ENCODE results near the gene HOXB6.

HOXB6 gene

GRCh38 chr17:48634493-48635208, 29.9 kb upstream of the HOXB6 start:
- DNase-seq = no peak

- DNase-seq = no peak
Observed at GRCh38 chr17:48633266-48633677, 28.5 kb upstream of the HOXB6 start.

GRCh38 chr17:48632579-48633265, 27.9 kb upstream of the HOXB6 start:
- DNase-seq = no peak

- no peak for DNase-seq
Observed at GRCh38 chr17:48631693-48632578, 27.1 kb upstream of the HOXB6 start.

- DNase-seq = no peak
Observed at GRCh38 chr17:48630925-48631692, 26.3 kb upstream of the HOXB6 start.

GRCh38 chr17:48630009-48630924, 25.5 kb upstream of the HOXB6 start:
- no peak for DNase-seq

GRCh38 chr17:48629411-48629759, 24.6 kb upstream of the HOXB6 start:
- DNase-seq = no peak

GRCh38 chr17:48628649-48629410, 24.0 kb upstream of the HOXB6 start:
- DNase-seq = no peak

GRCh38 chr17:48627623-48628521, 23.1 kb upstream of the HOXB6 start:
- no peak for DNase-seq

GRCh38 chr17:48627118-48627597, 22.4 kb upstream of the HOXB6 start:
- DNase-seq = no peak

- DNase-seq = peak; percentile 79
Observed at GRCh38 chr17:48626245-48627117, 21.7 kb upstream of the HOXB6 start, which contains the start of gene HOXB9. Gene HOXB9 (minus strand): TSS chr17:48626358. CDS start chr17:48626269, 89 bp downstream.

- peak; percentile 77 for DNase-seq
Observed at GRCh38 chr17:48625495-48626244, 20.9 kb upstream of the HOXB6 start.

- DNase-seq = no peak
Observed at GRCh38 chr17:48624544-48625494, 20.0 kb upstream of the HOXB6 start.

- DNase-seq = no peak
Observed at GRCh38 chr17:48624118-48624517, 19.3 kb upstream of the HOXB6 start.

GRCh38 chr17:48623583-48623982, 18.8 kb upstream of the HOXB6 start:
- DNase-seq = no peak

GRCh38 chr17:48622857-48623256, 18.1 kb upstream of the HOXB6 start:
- no peak for DNase-seq

Measured in activated CD8-positive, alpha-beta memory T cell treated with anti-CD3 and anti-CD28 coated beads, Interleukin-2, amount 50 U/mL, for 48 hours (primary cell).